8988T (cell line): Measurements from ENCODE around the gene MYRFL.

Experiments used
- DNase-seq: peaks from one replicate; pipeline ENCODE4 v3.0.0; 2011

Gene MYRFL

GRCh38 chr12:69900720-69901131 is 75.7 kb downstream of the MYRFL start:
- DNase-seq, result no peak

GRCh38 chr12:69901221-69901905 is 76.3 kb downstream of the MYRFL start:
- no peak for DNase-seq

GRCh38 chr12:69903548-69903947 is 78.5 kb downstream of the MYRFL start:
- DNase-seq, result no peak

- no peak for DNase-seq
Measured at GRCh38 chr12:69904777-69905176, 79.8 kb downstream of the MYRFL start.

GRCh38 chr12:69905801-69906200 is 80.8 kb downstream of the MYRFL start:
- no peak for DNase-seq

- DNase-seq, result no peak
Measured at GRCh38 chr12:69906411-69907216, 81.6 kb downstream of the MYRFL start.

GRCh38 chr12:69908203-69908602 is 83.2 kb downstream of the MYRFL start:
- no peak for DNase-seq

GRCh38 chr12:69910694-69911093 is 85.7 kb downstream of the MYRFL start:
- DNase-seq, result no peak

GRCh38 chr12:69913526-69913925 is 88.5 kb downstream of the MYRFL start:
- no peak for DNase-seq

GRCh38 chr12:69915964-69916363 is 90.9 kb downstream of the MYRFL start:
- no peak for DNase-seq

GRCh38 chr12:69916544-69917235 is 91.7 kb downstream of the MYRFL start:
- no peak for DNase-seq

GRCh38 chr12:69918287-69918686 is 93.3 kb downstream of the MYRFL start:
- no peak for DNase-seq

- no peak for DNase-seq
Measured at GRCh38 chr12:69919495-69919894, 94.5 kb downstream of the MYRFL start.

- no peak for DNase-seq
Measured at GRCh38 chr12:69921831-69922230, 96.8 kb downstream of the MYRFL start.

- no peak for DNase-seq
Measured at GRCh38 chr12:69922999-69923398, 98.0 kb downstream of the MYRFL start.

- no peak for DNase-seq
Measured at GRCh38 chr12:69925291-69925690, 100.3 kb downstream of the MYRFL start.

GRCh38 chr12:69927164-69927563 is 102.1 kb downstream of the MYRFL start:
- no peak for DNase-seq

GRCh38 chr12:69929125-69929524 is 104.1 kb downstream of the MYRFL start:
- DNase-seq, result no peak

- DNase-seq, result no peak
Measured at GRCh38 chr12:69929531-69929930, 104.5 kb downstream of the MYRFL start.

- DNase-seq, result no peak
Measured at GRCh38 chr12:69931569-69931968, 106.5 kb downstream of the MYRFL start.

GRCh38 chr12:69932154-69932553 is 107.1 kb downstream of the MYRFL start:
- no peak for DNase-seq

- DNase-seq, result no peak
Measured at GRCh38 chr12:69932676-69933552, 107.9 kb downstream of the MYRFL start.

GRCh38 chr12:69934011-69934410 is 109.0 kb downstream of the MYRFL start:
- DNase-seq, result no peak
